ENCODE results near the gene C10orf90.

Gene C10orf90

GRCh38 chr10:126423732-126424491, 246.6 kb downstream of the C10orf90 start:
- no peak overlapping the region for H3K9ac ChIP-seq (ENCODE audit: low read depth, low read length)
- H3K9me3 ChIP-seq (ENCODE audit: control insufficient read depth, insufficient read depth, low read length), result 0 out of 2 replicates have a peak, but pooled peaks cover 3% of the 10 kb centered on the region
- no peaks in the 10 kb centered on the region for H3K36me3 ChIP-seq (ENCODE audit: control insufficient read depth, insufficient read depth, low read length)
- H3K27ac ChIP-seq (ENCODE audit: low read depth, low read length), result no peak overlapping the region
- no peak overlapping the region for H3K4me3 ChIP-seq (ENCODE audit: low read depth, low read length)
- H3K27me3 ChIP-seq (ENCODE audit: control insufficient read depth, insufficient read depth, low read length), result no peaks in the 10 kb centered on the region
- no peaks in the 10 kb centered on the region; the same call in 1 of the 2 replicates for H3K4me1 ChIP-seq (ENCODE audit: control insufficient read depth, insufficient read depth, low read length)

GRCh38 chr10:126422567-126422966, 247.9 kb downstream of the C10orf90 start:
- H3K36me3 ChIP-seq (ENCODE audit: control insufficient read depth, insufficient read depth, low read length), result no peaks in the 10 kb centered on the region
- H3K27me3 ChIP-seq (ENCODE audit: control insufficient read depth, insufficient read depth, low read length), result no peaks in the 10 kb centered on the region
- H3K4me3 ChIP-seq (ENCODE audit: low read depth, low read length), result no peak overlapping the region
- no peaks in the 10 kb centered on the region; the same call in 1 of the 2 replicates for H3K4me1 ChIP-seq (ENCODE audit: control insufficient read depth, insufficient read depth, low read length)
- H3K9ac ChIP-seq (ENCODE audit: low read depth, low read length), result no peak overlapping the region
- H3K27ac ChIP-seq (ENCODE audit: low read depth, low read length), result no peak overlapping the region
- 0 out of 2 replicates have a peak, but pooled peaks cover 3% of the 10 kb centered on the region for H3K9me3 ChIP-seq (ENCODE audit: control insufficient read depth, insufficient read depth, low read length)

- H3K36me3 ChIP-seq (ENCODE audit: control insufficient read depth, insufficient read depth, low read length), result no peaks in the 10 kb centered on the region
- 0 out of 2 replicates have a peak, but pooled peaks cover 3% of the 10 kb centered on the region for H3K9me3 ChIP-seq (ENCODE audit: control insufficient read depth, insufficient read depth, low read length)
- no peaks in the 10 kb centered on the region for H3K27me3 ChIP-seq (ENCODE audit: control insufficient read depth, insufficient read depth, low read length)
- no peak overlapping the region for H3K4me3 ChIP-seq (ENCODE audit: low read depth, low read length)
- no peak overlapping the region for H3K27ac ChIP-seq (ENCODE audit: low read depth, low read length)
- H3K4me1 ChIP-seq (ENCODE audit: control insufficient read depth, insufficient read depth, low read length), result no peaks in the 10 kb centered on the region; the same call in 1 of the 2 replicates
- no peak overlapping the region for H3K9ac ChIP-seq (ENCODE audit: low read depth, low read length)
These were observed 248.7 kb downstream of the C10orf90 start for GRCh38 chr10:126421756-126422256.

- Histone ChIP-seq H3K4me1 (ENCODE audit: control insufficient read depth, insufficient read depth, low read length) (no peaks in the 10 kb centered on the region; the same call in 1 of the 2 replicates), H3K36me3 (ENCODE audit: control insufficient read depth, insufficient read depth, low read length) (no peaks in the 10 kb centered on the region), H3K9me3 (ENCODE audit: control insufficient read depth, insufficient read depth, low read length) (0 out of 2 replicates have a peak, but pooled peaks cover 3% of the 10 kb centered on the region), H3K27me3 (ENCODE audit: control insufficient read depth, insufficient read depth, low read length) (no peaks in the 10 kb centered on the region), H3K9ac (ENCODE audit: low read depth, low read length) (no peak overlapping the region), H3K27ac (ENCODE audit: low read depth, low read length) (no peak overlapping the region), H3K4me3 (ENCODE audit: low read depth, low read length) (no peak overlapping the region)
These were observed 249.8 kb downstream of the C10orf90 start for GRCh38 chr10:126420567-126421300.

GRCh38 chr10:126417220-126417825, 253.2 kb downstream of the C10orf90 start:
- Histone ChIP-seq H3K9ac (ENCODE audit: low read depth, low read length) (no peak overlapping the region), H3K4me3 (ENCODE audit: low read depth, low read length) (no peak overlapping the region), H3K4me1 (ENCODE audit: control insufficient read depth, insufficient read depth, low read length) (no peaks in the 10 kb centered on the region), H3K36me3 (ENCODE audit: control insufficient read depth, insufficient read depth, low read length) (no peaks in the 10 kb centered on the region), H3K9me3 (ENCODE audit: control insufficient read depth, insufficient read depth, low read length) (no peaks in the 10 kb centered on the region), H3K27me3 (ENCODE audit: control insufficient read depth, insufficient read depth, low read length) (no peaks in the 10 kb centered on the region), H3K27ac (ENCODE audit: low read depth, low read length) (no peak overlapping the region)

GRCh38 chr10:126409821-126410220, 260.7 kb downstream of the C10orf90 start:
- H3K36me3 ChIP-seq (ENCODE audit: control insufficient read depth, insufficient read depth, low read length), result no peaks in the 10 kb centered on the region
- H3K4me3 ChIP-seq (ENCODE audit: low read depth, low read length), result no peak overlapping the region
- H3K9ac ChIP-seq (ENCODE audit: low read depth, low read length), result no peak overlapping the region
- no peaks in the 10 kb centered on the region for H3K27me3 ChIP-seq (ENCODE audit: control insufficient read depth, insufficient read depth, low read length)
- H3K27ac ChIP-seq (ENCODE audit: low read depth, low read length), result no peak overlapping the region
- 0 out of 2 replicates have a peak, but pooled peaks cover 5% of the 10 kb centered on the region for H3K4me1 ChIP-seq (ENCODE audit: control insufficient read depth, insufficient read depth, low read length)
- H3K9me3 ChIP-seq (ENCODE audit: control insufficient read depth, insufficient read depth, low read length), result no peaks in the 10 kb centered on the region

GRCh38 chr10:126408953-126409641, 261.4 kb downstream of the C10orf90 start:
- H3K4me3 ChIP-seq (ENCODE audit: low read depth, low read length), result no peak overlapping the region
- H3K27me3 ChIP-seq (ENCODE audit: control insufficient read depth, insufficient read depth, low read length), result no peaks in the 10 kb centered on the region
- H3K36me3 ChIP-seq (ENCODE audit: control insufficient read depth, insufficient read depth, low read length), result no peaks in the 10 kb centered on the region
- 0 out of 2 replicates have a peak, but pooled peaks cover 5% of the 10 kb centered on the region for H3K4me1 ChIP-seq (ENCODE audit: control insufficient read depth, insufficient read depth, low read length)
- no peak overlapping the region for H3K9ac ChIP-seq (ENCODE audit: low read depth, low read length)
- H3K27ac ChIP-seq (ENCODE audit: low read depth, low read length), result no peak overlapping the region
- H3K9me3 ChIP-seq (ENCODE audit: control insufficient read depth, insufficient read depth, low read length), result no peaks in the 10 kb centered on the region

GRCh38 chr10:126407831-126408230, 262.7 kb downstream of the C10orf90 start:
- 0 out of 2 replicates have a peak, but pooled peaks cover 5% of the 10 kb centered on the region for H3K4me1 ChIP-seq (ENCODE audit: control insufficient read depth, insufficient read depth, low read length)
- no peaks in the 10 kb centered on the region for H3K27me3 ChIP-seq (ENCODE audit: control insufficient read depth, insufficient read depth, low read length)
- no peaks in the 10 kb centered on the region for H3K36me3 ChIP-seq (ENCODE audit: control insufficient read depth, insufficient read depth, low read length)
- no peak overlapping the region for H3K27ac ChIP-seq (ENCODE audit: low read depth, low read length)
- no peak overlapping the region for H3K9ac ChIP-seq (ENCODE audit: low read depth, low read length)
- no peak overlapping the region for H3K4me3 ChIP-seq (ENCODE audit: low read depth, low read length)
- H3K9me3 ChIP-seq (ENCODE audit: control insufficient read depth, insufficient read depth, low read length), result no peaks in the 10 kb centered on the region

- H3K36me3 ChIP-seq (ENCODE audit: control insufficient read depth, insufficient read depth, low read length), result no peaks in the 10 kb centered on the region
- H3K4me1 ChIP-seq (ENCODE audit: control insufficient read depth, insufficient read depth, low read length), result 0 out of 2 replicates have a peak, but pooled peaks cover 5% of the 10 kb centered on the region
- H3K9me3 ChIP-seq (ENCODE audit: control insufficient read depth, insufficient read depth, low read length), result no peaks in the 10 kb centered on the region
- H3K4me3 ChIP-seq (ENCODE audit: low read depth, low read length), result no peak overlapping the region
- H3K9ac ChIP-seq (ENCODE audit: low read depth, low read length), result no peak overlapping the region
- no peaks in the 10 kb centered on the region for H3K27me3 ChIP-seq (ENCODE audit: control insufficient read depth, insufficient read depth, low read length)
- no peak overlapping the region for H3K27ac ChIP-seq (ENCODE audit: low read depth, low read length)
These were observed 265.2 kb downstream of the C10orf90 start for GRCh38 chr10:126405239-126405775.

Data from HUES48 (cell line).